DND-41 (cell line): ENCODE data around the gene ENOPH1.

Source experiments
- ATAC-seq: fragments of 200-7000 bp; cut with Tn5 transposase; 3 replicates; pipeline ENCODE4 v1.9.1; 2021; ENCODE audit warnings: low read depth; ENCODE audit not compliant: insufficient read depth
- DNase-seq: peaks from one replicate; pipeline ENCODE4 v3.0.0-alpha.2; 2020
- H2AFZ ChIP-seq: 2 replicates; pipeline ENCODE4 v1.6.0; 2012; ENCODE audit warnings: low read depth, low read length
- H3K27ac ChIP-seq: 2 replicates; pipeline ENCODE4 v1.5.1; 2012; ENCODE audit warnings: low read length, inconsistent platforms
- H3K27me3 ChIP-seq: fragments of 200-600 bp; sonication (generic); 2 replicates; pipeline ENCODE4 v1.6.0; 2012; ENCODE audit warnings: low read length, mild to moderate bottlenecking, inconsistent platforms; ENCODE audit not compliant: insufficient read depth, poor library complexity
- H3K36me3 ChIP-seq: 2 replicates; pipeline ENCODE4 v1.5.1; 2012; ENCODE audit warnings: low read length, inconsistent platforms; ENCODE audit not compliant: insufficient read depth
- H3K4me1 ChIP-seq: 2 replicates; pipeline ENCODE4 v1.5.1; 2012; ENCODE audit warnings: mild to moderate bottlenecking, low read length; ENCODE audit not compliant: insufficient read depth
- H3K4me2 ChIP-seq: 2 replicates; pipeline ENCODE4 v1.6.0; 2012; ENCODE audit warnings: mild to moderate bottlenecking, moderate library complexity, low read length, inconsistent platforms; ENCODE audit not compliant: insufficient read depth
- H3K4me3 ChIP-seq, 2 experiments: fragments of 200-600 bp in 1 of 2; shearing (Covaris generic) in 1 of 2; 2 replicates each; pipeline ENCODE4 v1.5.1; 2012 to 2016; ENCODE audit warnings: inconsistent platforms in 2 of 2, low read length in 2 of 2, mild to moderate bottlenecking in 2 of 2, low read depth in 1 of 2, moderate library complexity in 1 of 2
- H3K79me2 ChIP-seq: 2 replicates; pipeline ENCODE4 v1.6.0; 2012; ENCODE audit warnings: low read length, inconsistent platforms; ENCODE audit not compliant: insufficient read depth
- H3K9ac ChIP-seq: 2 replicates; pipeline ENCODE4 v1.6.0; 2012; ENCODE audit warnings: low read depth, mild to moderate bottlenecking, inconsistent platforms, low read length, moderate library complexity
- H3K9me3 ChIP-seq: 2 replicates; pipeline ENCODE4 v1.5.1; 2012; ENCODE audit warnings: low read length, moderate library complexity, mild to moderate bottlenecking, inconsistent platforms; ENCODE audit not compliant: insufficient read depth, severe bottlenecking
- H4K20me1 ChIP-seq: 2 replicates; pipeline ENCODE4 v1.6.0; 2012; ENCODE audit warnings: low read length; ENCODE audit not compliant: insufficient read depth
- EZH2 ChIP-seq: IDR thresholded peaks from 3 replicates; pipeline ENCODE4 v1.6.1; 2012; ENCODE audit warnings: borderline replicate concordance, low read depth, mild to moderate bottlenecking, moderate library complexity, low read length, inconsistent platforms; ENCODE audit not compliant: severe bottlenecking
- TF ChIP-seq, protein P1 (sequence below): IDR thresholded peaks from 2 replicates; pipeline ENCODE4 v1.5.1; 2012; ENCODE audit warnings: borderline replicate concordance, low read length, moderate library complexity, mild to moderate bottlenecking; ENCODE audit not compliant: poor library complexity, severe bottlenecking; ENCODE audit errors: extremely low read depth

Gene ENOPH1

DNA sequence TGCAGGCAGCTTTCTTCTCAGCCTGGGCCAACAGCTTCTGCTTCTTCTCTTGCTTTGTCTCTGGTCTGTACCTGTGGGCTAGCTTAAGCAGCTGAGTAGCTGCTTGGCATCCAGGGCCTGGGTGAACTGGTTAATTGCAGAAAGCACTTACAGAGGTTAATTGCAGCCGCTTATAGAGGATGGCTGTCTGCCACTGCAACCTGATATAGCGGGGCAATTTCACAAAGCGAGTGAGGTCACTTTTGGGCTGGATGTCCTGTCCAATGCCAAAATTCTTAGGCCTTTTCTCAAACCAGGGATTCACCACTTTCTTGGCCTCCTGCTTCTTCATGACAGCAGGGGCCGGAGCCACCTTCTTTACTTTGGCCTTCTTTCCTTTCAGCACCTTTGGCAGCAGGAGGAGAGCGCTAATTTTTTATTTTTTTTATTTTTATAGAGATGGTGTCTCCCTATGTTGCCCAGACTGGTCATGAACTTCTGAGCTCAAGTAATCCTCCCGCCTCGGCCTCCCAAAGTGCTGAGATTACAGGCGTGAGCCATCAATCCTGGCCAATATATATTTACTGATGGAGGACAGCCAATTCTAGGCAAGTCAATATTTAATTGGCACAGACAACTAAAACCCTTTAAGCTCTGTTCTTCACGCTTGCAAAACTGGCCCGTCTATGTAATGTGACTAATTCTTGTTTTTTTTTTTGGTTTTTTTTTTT is 61.0 kb downstream of the ENOPH1 start:
- Histone ChIP-seq H4K20me1 (no peaks in the 10 kb centered on the region), H3K4me2 (no peak overlapping the region), H2AFZ (no peak overlapping the region), H3K9ac (no peak overlapping the region), H3K27me3 (no peaks in the 10 kb centered on the region), H3K36me3 (no peaks in the 10 kb centered on the region), H3K27ac (no peak overlapping the region), H3K79me2 (no peaks in the 10 kb centered on the region), H3K4me3 (no peak overlapping the region), H3K9me3 (no peaks in the 10 kb centered on the region), H3K4me1 (no peaks in the 10 kb centered on the region)
- ATAC-seq (no peak), DNase-seq (no peak)
- TF ChIP-seq, protein P1, sequence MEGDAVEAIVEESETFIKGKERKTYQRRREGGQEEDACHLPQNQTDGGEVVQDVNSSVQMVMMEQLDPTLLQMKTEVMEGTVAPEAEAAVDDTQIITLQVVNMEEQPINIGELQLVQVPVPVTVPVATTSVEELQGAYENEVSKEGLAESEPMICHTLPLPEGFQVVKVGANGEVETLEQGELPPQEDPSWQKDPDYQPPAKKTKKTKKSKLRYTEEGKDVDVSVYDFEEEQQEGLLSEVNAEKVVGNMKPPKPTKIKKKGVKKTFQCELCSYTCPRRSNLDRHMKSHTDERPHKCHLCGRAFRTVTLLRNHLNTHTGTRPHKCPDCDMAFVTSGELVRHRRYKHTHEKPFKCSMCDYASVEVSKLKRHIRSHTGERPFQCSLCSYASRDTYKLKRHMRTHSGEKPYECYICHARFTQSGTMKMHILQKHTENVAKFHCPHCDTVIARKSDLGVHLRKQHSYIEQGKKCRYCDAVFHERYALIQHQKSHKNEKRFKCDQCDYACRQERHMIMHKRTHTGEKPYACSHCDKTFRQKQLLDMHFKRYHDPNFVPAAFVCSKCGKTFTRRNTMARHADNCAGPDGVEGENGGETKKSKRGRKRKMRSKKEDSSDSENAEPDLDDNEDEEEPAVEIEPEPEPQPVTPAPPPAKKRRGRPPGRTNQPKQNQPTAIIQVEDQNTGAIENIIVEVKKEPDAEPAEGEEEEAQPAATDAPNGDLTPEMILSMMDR = no peak
- no peak for TF ChIP-seq EZH2

GRCh38 chr4:82493721-82494425 is 63.5 kb downstream of the ENOPH1 start:
- Histone ChIP-seq H3K4me2 (no peak overlapping the region), H3K27me3 (no peaks in the 10 kb centered on the region), H2AFZ (no peak overlapping the region), H3K4me3 (no peak overlapping the region), H3K27ac (no peak overlapping the region), H3K9ac (no peak overlapping the region), H3K79me2 (no peaks in the 10 kb centered on the region), H3K4me1 (no peaks in the 10 kb centered on the region), H3K9me3 (no peaks in the 10 kb centered on the region), H3K36me3 (no peaks in the 10 kb centered on the region), H4K20me1 (no peaks in the 10 kb centered on the region)
- TF ChIP-seq, protein P1 = no peak
- no peak for TF ChIP-seq EZH2
- ATAC-seq (no peak), DNase-seq (no peak)

DNA sequence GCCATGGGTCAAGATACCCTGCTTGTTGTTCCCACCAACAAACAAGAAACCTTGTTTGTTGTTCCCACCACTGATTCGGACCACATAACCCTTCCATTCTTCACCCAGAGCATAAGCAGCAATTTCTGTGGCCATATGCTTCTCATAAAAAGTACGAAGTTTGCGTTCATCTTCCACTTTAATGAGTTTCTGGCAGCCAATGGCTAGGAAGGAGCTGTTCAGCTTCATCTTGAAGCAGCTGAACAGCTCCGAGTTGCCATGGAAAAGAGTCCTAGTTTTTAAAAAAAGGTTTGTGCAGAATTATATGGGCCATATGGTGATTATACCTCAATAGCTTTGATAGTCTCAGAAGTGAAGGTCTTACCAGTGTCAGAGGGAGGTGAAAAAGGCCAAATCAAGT is 65.3 kb downstream of the ENOPH1 start:
- no peaks in the 10 kb centered on the region for H3K36me3 ChIP-seq
- no peak overlapping the region for H3K4me2 ChIP-seq
- ATAC-seq = no peak
- H3K79me2 ChIP-seq = no peaks in the 10 kb centered on the region
- no peak overlapping the region for H3K27ac ChIP-seq
- no peak overlapping the region for H2AFZ ChIP-seq
- H3K9me3 ChIP-seq = no peaks in the 10 kb centered on the region
- no peak overlapping the region for H3K4me3 ChIP-seq
- H3K4me1 ChIP-seq = no peaks in the 10 kb centered on the region
- no peaks in the 10 kb centered on the region for H3K27me3 ChIP-seq
- DNase-seq = no peak
- no peaks in the 10 kb centered on the region for H4K20me1 ChIP-seq
- no peak overlapping the region for H3K9ac ChIP-seq
- TF ChIP-seq, protein P1 = no peak
- TF ChIP-seq EZH2 = no peak
